Spleen (tissue), 11 donors: ENCODE measurements around the gene TMEM126B. TPM values are rescaled to one million over a fixed set of nuclear protein-coding genes. Genes with fewer than 3 reads are reported as not detected.
"Not testable (repeated sequence)": the region's sequence is repeated elsewhere in the genome, so short reads cannot be mapped to it uniquely, and the experiment has no call there.

Experiments used
- DNase-seq: peaks from one replicate; pipeline ENCODE4 v3.0.0-alpha.2; 2020
- H3K27ac ChIP-seq, 8 donors: fragments of 200-600 bp; sonication (generic) in 7 of 8; 1 replicate in 4 of 8; 2 replicates in 4 of 8; pipeline versions ENCODE4 v1.5.0 to v1.8.0; 2016 to 2021; ENCODE audit warnings: inconsistent platforms in 4 of 8, mild to moderate bottlenecking in 4 of 8, moderate library complexity in 1 of 8
- H3K27me3 ChIP-seq, 7 donors: fragments of 200-600 bp; sonication (generic) in 6 of 7; replicated peaks in 1 of 7; 1 replicate in 4 of 7; 2 replicates in 3 of 7; pipeline versions ENCODE4 v1.5.0 to v1.8.0; 2016 to 2021; ENCODE audit warnings: inconsistent platforms in 3 of 7, mild to moderate bottlenecking in 1 of 7
- H3K36me3 ChIP-seq, 6 donors: fragments of 200-600 bp; sonication (generic) in 5 of 6; 1 replicate in 4 of 6; 2 replicates in 2 of 6; pipeline versions ENCODE4 v1.5.0 to v1.8.0; 2016 to 2021; ENCODE audit warnings: inconsistent platforms in 2 of 6
- H3K4me1 ChIP-seq, 6 donors: fragments of 200-600 bp; sonication (generic) in 5 of 6; 1 replicate in 3 of 6; 2 replicates in 3 of 6; pipeline versions ENCODE4 v1.5.0 to v1.8.0; 2016 to 2021; ENCODE audit warnings: inconsistent platforms in 3 of 6
- H3K4me3 ChIP-seq, 8 donors: fragments of 200-600 bp; sonication (generic) in 7 of 8; 1 replicate in 4 of 8; 2 replicates in 4 of 8; pipeline versions ENCODE4 v1.5.0 to v1.8.0; 2016 to 2021; ENCODE audit warnings: inconsistent platforms in 4 of 8, mild to moderate bottlenecking in 4 of 8, moderate library complexity in 2 of 8
- H3K9me3 ChIP-seq, 8 donors: fragments of 200-600 bp; sonication (generic) in 7 of 8; 1 replicate in 4 of 8; 2 replicates in 4 of 8; pipeline versions ENCODE4 v1.5.0 to v1.8.0; 2016 to 2021; ENCODE audit warnings: inconsistent platforms in 4 of 8
- CTCF ChIP-seq, 11 experiments: fragments of 200-600 bp in 7 of 11; fragments of 450-650 bp in 4 of 11; sonication (generic) in 4 of 11; IDR thresholded peaks in 8 of 11; conservative IDR thresholded peaks in 3 of 11; 1 replicate in 7 of 11; 2 replicates in 4 of 11; pipeline versions ENCODE4 v1.4.0 to v1.8.0; 2016 to 2021; ENCODE audit warnings: antibody characterized with exemption in 11 of 11, inconsistent platforms in 4 of 11, mild to moderate bottlenecking in 1 of 11
- POLR2A ChIP-seq, 3 donors: fragments of 450-650 bp; IDR thresholded peaks; one replicate each; pipeline ENCODE4 v1.5.1; 2017; ENCODE audit warnings: antibody characterized with exemption in 3 of 3, mild to moderate bottlenecking in 1 of 3
- POLR2AphosphoS5 ChIP-seq, 3 donors: sonication (generic); formaldehyde crosslinking; IDR thresholded peaks; one replicate each; pipeline ENCODE4 v1.5.1; 2017; ENCODE audit warnings: antibody characterized with exemption in 3 of 3
- WGBS, 5 donors: extraction: QIAGEN DNeasy Blood & Tissue Kit in 3 of 5; methylation state at CpG; one replicate each; pipeline versions ENCODE4 v1.1.5 to v1.1.7; 2013 to 2018; 5-methylcytosine and 5-hydroxymethylcytosine counted together
- intact Hi-C: fragments of 100-400 bp; cut with DNase I; formaldehyde crosslinking; loops from one replicate; pipeline ENCODE4 v1.15.0; 2023; ENCODE audit warnings: low total_unique reads
- polyA plus RNA-seq, 3 donors: library from polyadenylated mRNA; stranded (reverse); fragments of 200-250 nt; gene quantifications; one replicate each; pipeline ENCODE4 v1.2.1, GENCODE V29; 2013
- total RNA-seq, 7 donors: library from RNA; depleted of rRNA in 3 of 7; stranded (reverse); fragments of >200 nt in 3 of 7; fragmentation: NEBNext Ultra II Directional in 4 of 7; extraction: Animal tissue kit (Norgen Biotek cat#: 25700) in 4 of 7; gene quantifications; one replicate each; pipeline versions ENCODE4 v1.1.0 to v1.2.1, GENCODE V29; 2016 to 2021
- donor health status: healthy with polysubstance abuse.
- donor health status: DM: no; HTN: no; CAD: no; lungs with moderate emphysema.
- donor health status: DM: no; HTN: no; CAD: no.
- donor health status: Bipolar disorder and iron deficiency.
- donor health status: healthy.
- donor health status: DM: no; HTN: no; CAD: no.
- donor health status: DM: yes; HTN: yes; CAD: no.

Gene TMEM126B
- total and polyA plus RNA-seq, 10 donors: 32.5 to 84.0 (median 47.7) TPM

GRCh38 chr11:85602526-85603213, 25.7 kb upstream of the TMEM126B start:
- Histone ChIP-seq H3K27ac (no peak overlapping the region), H3K36me3 (no peaks in the 10 kb centered on the region), H3K27me3 (no peaks in the 10 kb centered on the region), H3K9me3 (peaks cover 0 to 7% (median 0%) of the 10 kb centered on the region in 8 donors), H3K4me3 (no peak overlapping the region), H3K4me1 (peaks cover 0 to 8% (median 0%) of the 10 kb centered on the region in 6 donors)
- intact Hi-C loops: no loop called here
- no peak for DNase-seq
- 81 to 94% (median 88%) methylated on average over 2 of the region's 2 CpGs for WGBS, 5 donors
- TF ChIP-seq POLR2A (IDR thresholded peaks at IDR 0.05): no peak

GRCh38 chr11:85603220-85603619, 25.2 kb upstream of the TMEM126B start:
- TF ChIP-seq POLR2AphosphoS5 (IDR thresholded peaks at IDR 0.05) (no peak), CTCF (IDR thresholded peaks at IDR 0.05 in 8 of 11, conservative IDR thresholded peaks at IDR 0.05 in 3 of 11) (no peak), POLR2A (IDR thresholded peaks at IDR 0.05) (no peak)
- H3K4me3 ChIP-seq: no peak overlapping the region
- 81 to 92% (median 83%) methylated on average over 4 of the region's 4 CpGs for WGBS, 5 donors
- H3K27me3 ChIP-seq: no peaks in the 10 kb centered on the region
- intact Hi-C loops: no loop called here
- H3K4me1 ChIP-seq: peaks cover 0 to 8% (median 0%) of the 10 kb centered on the region in 6 donors
- H3K27ac ChIP-seq: no peak overlapping the region
- H3K36me3 ChIP-seq: no peaks in the 10 kb centered on the region
- peaks cover 0 to 7% (median 0%) of the 10 kb centered on the region in 8 donors for H3K9me3 ChIP-seq
- no peak for DNase-seq

- H3K27me3 ChIP-seq, H3K36me3 ChIP-seq, H3K4me3 ChIP-seq, H3K4me1 ChIP-seq, H3K9me3 ChIP-seq, H3K27ac ChIP-seq, intact Hi-C loops, DNase-seq: not testable (repeated sequence)
- 93 to 99% (median 98%) methylated on average over 3 of the region's 3 CpGs for WGBS, 5 donors
These were observed 22.2 kb upstream of the TMEM126B start for GRCh38 chr11:85606237-85606636.

GRCh38 chr11:85608621-85609020, 19.8 kb upstream of the TMEM126B start:
- DNase-seq, H3K27ac ChIP-seq, H3K9me3 ChIP-seq, H3K4me1 ChIP-seq, H3K4me3 ChIP-seq, H3K36me3 ChIP-seq, intact Hi-C loops, H3K27me3 ChIP-seq: not testable (repeated sequence)

- H3K27me3 ChIP-seq, H3K9me3 ChIP-seq, intact Hi-C loops, H3K4me3 ChIP-seq, H3K4me1 ChIP-seq, H3K27ac ChIP-seq, DNase-seq, H3K36me3 ChIP-seq: not testable (repeated sequence)
- WGBS, 5 donors: 56 to 82% (median 79%) methylated on average over 2 of the region's 2 CpGs
These were observed 19.1 kb upstream of the TMEM126B start for GRCh38 chr11:85609286-85609685.

- DNase-seq, H3K27me3 ChIP-seq, H3K9me3 ChIP-seq, H3K4me3 ChIP-seq, H3K4me1 ChIP-seq, H3K36me3 ChIP-seq, intact Hi-C loops, H3K27ac ChIP-seq: not testable (repeated sequence)
- 34 to 57% (median 50%) methylated on average over 2 of the region's 2 CpGs for WGBS, 5 donors
These were observed 16.8 kb upstream of the TMEM126B start for GRCh38 chr11:85611643-85612042.

- Histone ChIP-seq H3K9me3 (no peaks in the 10 kb centered on the region), H3K4me1 (no peaks in the 10 kb centered on the region), H3K27ac (no peak overlapping the region), H3K36me3 (no peaks in the 10 kb centered on the region), H3K27me3 (no peaks in the 10 kb centered on the region), H3K4me3 (no peak overlapping the region)
- no peak for TF ChIP-seq POLR2A (IDR thresholded peaks at IDR 0.05)
- TF ChIP-seq POLR2AphosphoS5 (IDR thresholded peaks at IDR 0.05): no peak
- TF ChIP-seq CTCF (IDR thresholded peaks at IDR 0.05 in 8 of 11, conservative IDR thresholded peaks at IDR 0.05 in 3 of 11): no peak
- no peak for DNase-seq
- WGBS, 5 donors: 85 to 95% (median 95%) methylated on average over 6 of the region's 6 CpGs
- intact Hi-C loops: no loop called here
These were observed 8.9 kb upstream of the TMEM126B start for GRCh38 chr11:85619499-85619898.
